ENCODE results near the gene NAA25.

NAA25 gene

DNA sequence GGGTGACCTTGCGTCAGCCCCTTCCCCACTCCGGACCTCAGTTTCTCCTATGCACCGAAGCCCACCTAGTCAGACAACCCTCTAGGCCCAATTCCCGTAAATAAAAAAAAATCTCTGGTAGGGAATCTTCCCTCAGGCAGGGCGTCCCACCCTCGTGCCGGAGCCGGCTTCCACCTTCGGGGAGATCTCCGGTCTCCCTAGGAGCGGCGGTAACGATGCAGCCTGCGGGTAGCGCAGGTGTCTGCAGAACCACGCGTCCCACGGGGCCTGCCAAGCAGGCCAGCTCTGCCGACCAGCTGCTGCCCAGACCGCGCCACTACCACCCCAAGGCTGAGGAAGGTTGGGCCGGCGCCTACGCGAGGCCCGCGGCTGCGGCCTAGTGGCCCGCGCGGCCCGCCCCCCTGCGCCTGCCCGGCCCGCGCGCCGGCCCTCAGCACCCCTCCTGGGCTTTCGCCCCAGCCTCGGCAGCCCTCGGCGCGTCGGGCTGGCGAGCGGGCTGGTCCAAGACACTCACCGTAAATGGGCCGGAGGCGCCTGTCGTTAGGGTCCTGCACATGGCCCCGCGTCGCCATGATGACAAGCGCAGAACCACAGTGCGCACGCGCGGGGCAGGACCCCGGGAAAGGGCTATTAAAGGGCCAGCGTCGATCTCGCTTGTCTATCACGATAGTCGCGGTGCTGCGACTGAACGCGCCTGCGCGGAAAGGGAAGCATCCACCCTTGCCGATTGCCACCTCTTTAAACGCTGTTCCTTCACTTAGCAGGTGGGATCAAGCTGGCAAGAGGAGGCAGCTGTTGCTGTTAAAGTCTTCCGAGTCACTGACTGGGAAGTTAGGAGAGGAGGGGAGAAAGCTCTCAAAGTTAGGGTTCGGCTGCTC, at the start of gene NAA25:
Gene NAA25, minus strand, starts transcription at position 582 of the 878 bp plus-strand sequence. Its CDS starts 10 bp downstream, at position 572.
- intact Hi-C loops (cut with micrococcal nuclease): loop anchor here (2.0 kb wide), 1 partner anchor 16 kb away; the partner anchor contains the start of gene TRAFD1
- H3K27me3 Mint-ChIP-seq: no peaks in the 10 kb centered on the region
- no peaks in the 10 kb centered on the region for H3K9me3 Mint-ChIP-seq
- peaks cover 48% of the 10 kb centered on the region for H3K36me3 Mint-ChIP-seq (ENCODE audit: low read depth)
- peak within 1 kb of the TSS; percentile 90 for H3K4me3 Mint-ChIP-seq
- H3K27ac Mint-ChIP-seq: peak within 1 kb of the TSS; percentile 99
- H3K4me1 Mint-ChIP-seq (ENCODE audit: low read depth): peaks cover 51% of the 10 kb centered on the region

DNA sequence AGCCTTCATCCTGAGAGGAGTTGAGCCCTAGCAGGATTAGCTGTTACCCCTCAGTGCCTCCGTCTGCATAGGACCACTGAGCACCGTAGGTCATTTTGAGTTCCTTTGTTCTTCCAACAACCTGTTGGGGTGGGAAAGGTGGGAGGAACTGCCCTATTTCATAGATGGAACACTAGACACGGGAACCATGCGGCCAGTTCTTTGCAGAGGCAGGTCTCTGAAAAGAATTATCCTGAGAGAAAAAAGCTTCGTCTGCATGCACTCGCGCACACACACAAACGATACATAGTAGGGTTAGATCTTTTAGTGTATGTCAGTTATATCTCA, 45.3 kb upstream of the NAA25 start:
- H3K9me3 Mint-ChIP-seq: peaks cover 11% of the 10 kb centered on the region
- H3K27me3 Mint-ChIP-seq: no peaks in the 10 kb centered on the region
- H3K36me3 Mint-ChIP-seq (ENCODE audit: low read depth): peaks cover 99% of the 10 kb centered on the region
- no peak overlapping the region for H3K4me3 Mint-ChIP-seq
- no peak overlapping the region for H3K27ac Mint-ChIP-seq
- intact Hi-C loops (cut with micrococcal nuclease): no loop called here
- peaks cover 5% of the 10 kb centered on the region for H3K4me1 Mint-ChIP-seq (ENCODE audit: low read depth)

DNA sequence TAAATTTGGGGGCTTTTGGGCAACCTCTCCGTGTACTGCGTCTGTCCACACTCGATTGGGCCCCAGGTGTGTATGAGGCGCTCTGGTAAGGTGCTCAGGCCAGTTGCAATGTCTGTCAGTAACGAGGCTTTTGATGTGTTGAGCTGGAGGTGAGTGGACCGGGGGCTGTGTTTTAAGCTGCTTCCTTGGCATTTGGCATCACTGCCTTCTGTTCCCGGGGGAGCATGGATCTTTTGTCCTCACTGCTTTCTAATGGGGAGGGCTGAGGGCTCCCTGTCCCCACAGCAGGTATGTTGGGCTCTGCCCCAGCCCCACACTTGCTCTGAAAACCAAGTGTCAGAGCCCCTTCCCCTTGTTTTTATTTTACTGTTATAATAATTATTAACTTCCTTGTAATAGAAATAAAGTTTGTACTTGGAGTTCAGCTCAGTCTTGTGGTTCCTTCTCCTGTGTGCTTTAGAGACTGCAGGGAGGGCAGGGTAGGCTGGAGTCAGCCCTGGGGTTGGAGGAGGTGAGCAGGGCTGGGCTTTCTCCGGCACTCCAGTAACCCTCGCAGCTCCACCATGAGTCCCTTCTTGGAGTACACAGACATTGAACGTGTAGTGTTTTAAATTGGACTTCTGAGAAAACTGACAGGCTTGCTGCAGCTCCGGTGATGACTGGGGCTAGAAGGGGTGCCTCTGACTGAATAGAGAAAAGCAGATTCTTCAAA, 44.8 kb upstream of the NAA25 start:
- H3K9me3 Mint-ChIP-seq: peaks cover 10% of the 10 kb centered on the region
- intact Hi-C loops (cut with micrococcal nuclease): no loop called here
- no peak overlapping the region for H3K27ac Mint-ChIP-seq
- H3K36me3 Mint-ChIP-seq (ENCODE audit: low read depth): peaks cover 99% of the 10 kb centered on the region
- H3K4me1 Mint-ChIP-seq (ENCODE audit: low read depth): peaks cover 5% of the 10 kb centered on the region
- no peaks in the 10 kb centered on the region for H3K27me3 Mint-ChIP-seq
- no peak overlapping the region for H3K4me3 Mint-ChIP-seq

DNA sequence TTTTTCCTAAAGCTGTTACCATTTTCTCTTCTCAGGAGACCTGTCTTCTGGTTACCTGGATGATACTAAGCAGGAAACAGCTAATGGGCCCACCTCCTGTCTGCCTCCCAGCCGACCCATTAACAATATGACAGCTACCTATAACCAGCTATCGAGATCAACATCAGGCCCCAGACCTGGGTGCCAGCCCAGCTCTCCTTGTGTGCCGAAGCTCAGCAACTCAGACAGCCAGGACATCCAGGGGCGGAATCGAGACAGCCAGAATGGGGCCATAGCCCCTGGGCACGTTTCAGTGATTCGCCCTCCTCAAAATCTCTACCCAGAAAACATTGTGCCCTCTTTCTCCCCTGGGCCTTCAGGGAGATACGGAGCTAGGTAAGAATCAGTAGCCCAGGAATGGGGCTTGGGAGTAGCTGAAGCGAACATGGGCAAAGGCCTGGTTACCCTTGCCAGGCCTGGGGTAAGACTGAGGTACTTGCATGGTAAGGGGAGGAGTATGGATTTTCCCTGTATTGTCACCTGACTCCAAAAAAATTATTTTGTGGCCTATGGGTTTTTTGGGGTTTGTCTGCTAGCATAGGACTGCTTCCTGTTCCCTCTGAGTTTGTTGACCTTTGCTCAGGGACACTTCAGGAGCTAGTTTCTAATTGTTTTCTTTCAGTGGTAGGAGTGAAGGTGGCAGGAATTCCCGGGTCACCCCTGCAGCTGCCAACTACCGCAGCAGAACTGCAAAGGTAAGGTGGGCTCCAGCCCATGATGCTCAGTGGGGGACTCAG, 43.4 kb upstream of the NAA25 start:
- H3K27me3 Mint-ChIP-seq: no peaks in the 10 kb centered on the region
- no peak overlapping the region for H3K4me3 Mint-ChIP-seq
- H3K4me1 Mint-ChIP-seq (ENCODE audit: low read depth): peaks cover 11% of the 10 kb centered on the region
- peak overlapping the region; percentile 15 for H3K27ac Mint-ChIP-seq
- peaks cover 96% of the 10 kb centered on the region for H3K36me3 Mint-ChIP-seq (ENCODE audit: low read depth)
- intact Hi-C loops (cut with micrococcal nuclease): no loop called here
- H3K9me3 Mint-ChIP-seq: no peaks in the 10 kb centered on the region

DNA sequence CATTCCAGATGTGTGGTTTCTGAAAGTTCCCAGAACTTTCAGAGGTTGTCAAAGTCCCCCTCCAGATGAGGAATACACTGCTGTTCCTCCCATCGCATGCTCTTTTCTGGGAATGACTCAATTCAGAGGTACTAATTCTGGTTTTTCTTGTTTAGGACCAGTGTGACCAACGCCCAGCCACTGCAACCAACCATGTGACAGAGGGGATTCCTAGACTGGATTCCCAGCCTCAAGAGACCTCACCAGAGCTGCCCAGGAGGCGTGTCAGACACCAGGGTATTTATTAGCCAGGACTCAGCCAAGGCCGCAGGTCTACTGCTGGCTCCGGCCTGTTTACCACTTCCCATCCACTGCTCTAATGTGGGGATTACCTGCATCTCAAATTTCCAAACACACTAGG, 41.0 kb upstream of the NAA25 start:
- H3K9me3 Mint-ChIP-seq: no peaks in the 10 kb centered on the region
- peaks cover 97% of the 10 kb centered on the region for H3K36me3 Mint-ChIP-seq (ENCODE audit: low read depth)
- intact Hi-C loops (cut with micrococcal nuclease): loop anchor here (5.0 kb wide), 1 partner anchor 72 kb away; no protein-coding TSS in a partner anchor
- H3K4me1 Mint-ChIP-seq (ENCODE audit: low read depth): peaks cover 16% of the 10 kb centered on the region
- H3K4me3 Mint-ChIP-seq: no peak overlapping the region
- H3K27me3 Mint-ChIP-seq: no peaks in the 10 kb centered on the region
- H3K27ac Mint-ChIP-seq: no peak overlapping the region

DNA sequence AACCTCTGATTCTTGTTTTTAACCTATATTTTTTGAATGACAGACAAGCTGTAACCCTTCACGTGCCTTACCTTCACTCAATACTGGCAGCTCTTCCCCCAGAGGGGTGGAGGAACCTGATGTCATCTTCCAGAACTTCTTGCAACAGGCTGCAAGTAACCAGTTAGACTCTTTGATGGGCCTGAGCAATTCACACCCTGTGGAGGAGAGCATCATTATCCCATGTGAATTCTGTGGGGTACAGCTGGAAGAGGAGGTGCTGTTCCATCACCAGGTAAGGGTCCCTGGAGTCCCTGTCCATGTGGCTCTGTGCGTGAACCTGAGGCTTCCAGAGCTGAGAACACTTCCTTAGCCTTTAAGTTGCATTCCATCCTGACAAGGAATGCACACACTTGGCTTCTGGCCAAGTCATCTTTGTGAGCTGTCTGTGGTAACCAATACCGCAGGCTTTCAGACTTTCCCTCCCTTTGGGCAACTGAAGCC, 39.5 kb upstream of the NAA25 start:
- intact Hi-C loops (cut with micrococcal nuclease): loop anchor here (5.0 kb wide), 1 partner anchor 71 kb away; no protein-coding TSS in a partner anchor
- no peak overlapping the region for H3K27ac Mint-ChIP-seq

DNA sequence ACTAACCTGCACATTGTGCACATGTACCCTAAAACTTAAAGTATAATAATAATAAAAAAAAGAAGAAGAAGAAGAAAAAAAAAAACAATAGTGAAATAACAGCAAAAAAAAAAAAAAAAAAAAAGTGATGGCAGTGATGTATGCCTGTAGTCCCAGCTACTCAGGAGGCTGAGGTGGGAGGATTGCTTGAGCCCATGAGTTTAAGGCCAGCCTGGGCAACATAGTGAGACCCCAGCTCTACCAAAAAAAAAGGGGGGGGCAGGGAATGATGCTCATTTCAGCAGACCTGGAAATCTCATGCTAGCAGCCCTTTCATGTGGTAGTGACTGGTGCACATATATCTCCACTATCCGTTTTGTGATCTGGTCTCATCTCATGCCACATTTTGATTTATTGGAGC, 37.5 kb upstream of the NAA25 start:
- H3K4me3 Mint-ChIP-seq: no peak overlapping the region
- H3K36me3 Mint-ChIP-seq (ENCODE audit: low read depth): peaks cover 97% of the 10 kb centered on the region
- no peaks in the 10 kb centered on the region for H3K27me3 Mint-ChIP-seq
- H3K4me1 Mint-ChIP-seq (ENCODE audit: low read depth): peaks cover 11% of the 10 kb centered on the region
- no peak overlapping the region for H3K27ac Mint-ChIP-seq
- intact Hi-C loops (cut with micrococcal nuclease): loop anchor here (5.0 kb wide), 1 partner anchor 69 kb away; no protein-coding TSS in a partner anchor
- no peaks in the 10 kb centered on the region for H3K9me3 Mint-ChIP-seq

More for the DNA sequence above, 39.5 kb upstream of the NAA25 start:
- H3K27me3 Mint-ChIP-seq: no peaks in the 10 kb centered on the region
- no peak overlapping the region for H3K4me3 Mint-ChIP-seq
- no peaks in the 10 kb centered on the region for H3K9me3 Mint-ChIP-seq
- peaks cover 97% of the 10 kb centered on the region for H3K36me3 Mint-ChIP-seq (ENCODE audit: low read depth)
- H3K4me1 Mint-ChIP-seq (ENCODE audit: low read depth): peaks cover 16% of the 10 kb centered on the region

DNA sequence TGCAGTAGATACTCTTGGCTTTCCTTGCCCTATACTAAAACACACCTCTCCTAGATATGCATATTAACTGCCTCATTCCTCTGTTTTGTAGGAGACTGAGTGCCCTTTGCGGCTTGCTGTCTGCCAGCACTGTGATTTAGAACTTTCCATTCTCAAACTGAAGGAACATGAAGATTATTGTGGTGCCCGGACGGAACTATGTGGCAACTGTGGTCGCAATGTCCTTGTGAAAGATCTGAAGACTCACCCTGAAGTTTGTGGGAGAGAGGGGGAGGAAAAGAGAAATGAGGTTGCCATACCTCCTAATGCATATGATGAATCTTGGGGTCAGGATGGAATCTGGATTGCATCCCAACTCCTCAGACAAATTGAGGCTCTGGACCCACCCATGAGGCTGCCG, 32.1 kb upstream of the NAA25 start:
- Mint-ChIP-seq H3K4me3 (no peak overlapping the region), H3K4me1 (ENCODE audit: low read depth) (peaks cover 10% of the 10 kb centered on the region), H3K36me3 (ENCODE audit: low read depth) (peaks cover 96% of the 10 kb centered on the region), H3K27ac (no peak overlapping the region), H3K9me3 (no peaks in the 10 kb centered on the region), H3K27me3 (no peaks in the 10 kb centered on the region)
- intact Hi-C loops (cut with micrococcal nuclease): no loop called here

DNA sequence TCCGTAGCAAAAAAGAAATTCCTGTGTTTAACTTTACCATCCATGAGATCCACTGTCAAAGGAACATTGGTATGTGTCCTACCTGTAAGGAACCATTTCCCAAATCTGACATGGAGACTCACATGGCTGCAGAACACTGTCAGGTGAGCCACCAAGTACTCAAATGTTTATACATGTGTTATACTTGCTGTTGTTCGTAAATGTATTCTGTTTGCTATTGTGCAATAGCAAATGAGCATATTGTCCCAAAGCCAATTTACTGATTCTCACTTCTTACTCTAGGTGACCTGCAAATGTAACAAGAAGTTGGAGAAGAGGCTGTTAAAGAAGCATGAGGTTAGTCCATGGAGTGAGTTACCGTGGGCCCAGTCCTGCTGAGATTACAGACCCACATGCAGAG, 26.1 kb upstream of the NAA25 start:
- H3K27me3 Mint-ChIP-seq: no peaks in the 10 kb centered on the region
- peaks cover 21% of the 10 kb centered on the region for H3K4me1 Mint-ChIP-seq (ENCODE audit: low read depth)
- peaks cover 75% of the 10 kb centered on the region for H3K36me3 Mint-ChIP-seq (ENCODE audit: low read depth)
- intact Hi-C loops (cut with micrococcal nuclease): loop anchor here (5.0 kb wide), 1 partner anchor 37 kb away; no protein-coding TSS in a partner anchor
- H3K9me3 Mint-ChIP-seq: no peaks in the 10 kb centered on the region
- H3K27ac Mint-ChIP-seq: no peak overlapping the region
- no peak overlapping the region for H3K4me3 Mint-ChIP-seq

DNA sequence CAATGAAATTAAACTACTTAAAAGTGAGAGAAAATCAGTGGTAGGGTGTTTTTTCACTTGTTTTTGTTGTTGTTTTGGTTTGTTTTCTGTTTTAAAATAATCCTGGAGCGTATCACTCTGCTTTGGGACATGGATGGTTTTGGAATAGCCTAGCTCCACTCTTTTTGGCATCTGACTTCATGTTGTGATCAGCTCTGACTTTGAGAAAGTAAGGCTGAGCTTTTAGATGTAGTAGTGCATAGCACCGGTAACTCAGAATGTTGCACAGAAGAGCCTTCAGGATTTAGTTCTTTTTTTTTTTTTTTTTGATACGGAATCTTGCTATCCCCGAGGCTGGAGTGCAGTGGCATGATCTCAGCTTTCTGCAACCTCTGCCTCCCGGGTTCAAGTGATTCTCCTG, 24.8 kb upstream of the NAA25 start:
- peaks cover 62% of the 10 kb centered on the region for H3K36me3 Mint-ChIP-seq (ENCODE audit: low read depth)
- H3K4me3 Mint-ChIP-seq: no peak overlapping the region
- intact Hi-C loops (cut with micrococcal nuclease): loop anchor here (5.0 kb wide), 1 partner anchor 36 kb away; no protein-coding TSS in a partner anchor
- H3K4me1 Mint-ChIP-seq (ENCODE audit: low read depth): peaks cover 29% of the 10 kb centered on the region
- H3K27me3 Mint-ChIP-seq: no peaks in the 10 kb centered on the region
- H3K9me3 Mint-ChIP-seq: no peaks in the 10 kb centered on the region
- H3K27ac Mint-ChIP-seq: peak overlapping the region; percentile 61

DNA sequence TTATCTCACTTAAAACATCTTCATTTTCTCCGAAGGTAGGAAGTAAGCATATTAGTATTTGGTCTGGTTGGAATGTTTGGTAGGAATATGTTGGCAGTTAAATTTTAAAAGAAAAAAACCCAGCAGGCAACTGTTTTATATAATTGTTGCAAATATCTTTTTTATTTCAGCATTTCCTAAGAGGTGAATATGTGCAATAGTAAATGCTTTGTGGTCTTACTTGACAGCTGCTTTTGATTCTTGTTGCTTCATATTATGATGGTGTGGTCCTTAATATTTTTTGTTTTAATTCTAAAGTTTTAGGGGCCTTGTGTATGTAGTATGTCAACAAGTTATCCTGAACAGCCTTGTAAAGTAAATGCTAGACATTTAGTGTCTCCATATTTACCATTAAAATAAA, 23.1 kb upstream of the NAA25 start:
- Mint-ChIP-seq H3K4me1 (ENCODE audit: low read depth) (peaks cover 40% of the 10 kb centered on the region), H3K9me3 (no peaks in the 10 kb centered on the region), H3K27ac (peak overlapping the region; percentile 84), H3K4me3 (peak overlapping the region; percentile 44), H3K36me3 (ENCODE audit: low read depth) (peaks cover 58% of the 10 kb centered on the region), H3K27me3 (no peaks in the 10 kb centered on the region)
- intact Hi-C loops (cut with micrococcal nuclease): loop anchor here (5.0 kb wide), 1 partner anchor 34 kb away; no protein-coding TSS in a partner anchor

DNA sequence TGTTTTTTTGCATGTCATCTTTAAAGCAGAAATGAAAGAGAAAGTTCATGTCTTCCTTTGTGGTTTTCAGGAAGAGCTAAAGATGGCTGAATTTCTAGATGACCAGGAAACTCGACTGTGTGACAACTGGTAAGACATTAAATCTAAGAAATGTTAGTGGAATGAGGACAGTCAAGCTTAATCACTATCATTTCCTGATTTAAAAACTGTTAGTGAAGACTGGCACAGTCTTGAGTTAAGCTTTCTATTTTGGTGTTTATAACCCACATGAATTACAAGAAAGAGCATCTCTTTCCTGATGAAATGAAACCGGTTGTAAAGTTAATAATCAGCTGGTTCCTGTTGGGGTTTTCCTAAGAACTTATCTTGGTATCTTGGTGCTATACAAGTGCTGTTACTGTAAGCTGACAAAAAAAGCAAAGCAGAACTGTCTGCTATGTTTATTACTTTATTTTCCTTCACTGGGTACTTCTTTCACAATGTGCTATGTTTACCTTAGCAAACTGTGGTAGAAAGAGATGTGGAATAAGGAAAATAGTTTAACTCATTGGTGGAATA, 21.9 kb upstream of the NAA25 start:
- peaks cover 56% of the 10 kb centered on the region for H3K36me3 Mint-ChIP-seq (ENCODE audit: low read depth)
- H3K9me3 Mint-ChIP-seq: no peaks in the 10 kb centered on the region
- H3K4me1 Mint-ChIP-seq (ENCODE audit: low read depth): peaks cover 46% of the 10 kb centered on the region
- intact Hi-C loops (cut with micrococcal nuclease): loop anchor here (5.0 kb wide), 1 partner anchor 33 kb away; no protein-coding TSS in a partner anchor
- H3K27ac Mint-ChIP-seq: peak overlapping the region; percentile 84
- H3K27me3 Mint-ChIP-seq: no peaks in the 10 kb centered on the region
- peak overlapping the region; percentile 44 for H3K4me3 Mint-ChIP-seq

DNA sequence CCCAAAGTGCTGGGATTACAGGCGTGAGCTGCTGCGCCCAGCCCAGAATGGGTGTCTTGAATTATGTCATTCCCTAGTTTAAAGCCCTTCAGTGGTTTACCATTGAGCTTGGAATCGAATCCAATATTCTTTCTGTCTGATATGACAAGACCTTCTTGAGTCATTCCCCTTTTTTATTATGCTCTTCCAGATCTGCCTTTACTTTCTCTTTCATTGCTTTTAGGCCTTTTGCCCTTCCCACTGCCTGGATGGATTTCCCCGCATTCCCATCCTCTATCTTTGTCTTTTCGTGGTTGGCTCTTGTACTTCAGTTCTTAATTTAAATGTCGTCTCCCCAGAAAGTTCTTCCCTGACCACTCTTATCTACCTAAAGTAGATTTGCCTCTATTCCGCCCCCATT, 18.3 kb upstream of the NAA25 start:
- intact Hi-C loops (cut with micrococcal nuclease): loop anchor here (10.0 kb wide), 1 partner anchor 182 kb away; no protein-coding TSS in a partner anchor
- Mint-ChIP-seq H3K9me3 (no peaks in the 10 kb centered on the region), H3K27ac (peak overlapping the region; percentile 87), H3K27me3 (no peaks in the 10 kb centered on the region), H3K4me3 (peak overlapping the region; percentile 84), H3K36me3 (ENCODE audit: low read depth) (peaks cover 30% of the 10 kb centered on the region), H3K4me1 (ENCODE audit: low read depth) (peaks cover 32% of the 10 kb centered on the region)
